Stimulated activated CD8-positive, alpha-beta memory T cell treated with anti-CD3 and anti-CD28 coated beads, Interleukin-2, amount 100 ng/mL, for 48 hours (primary cell): ENCODE data around the gene OR4F6.
"Not testable (repeated sequence)": the region's sequence is repeated elsewhere in the genome, so short reads cannot be mapped to it uniquely, and the experiment has no call there.

Source experiments
- DNase-seq, 2 donors: peaks; one replicate each; pipeline ENCODE4 v3.0.0-alpha.2; 2020; ENCODE audit warnings: low read depth in 2 of 2

The OR4F6 gene

GRCh38 chr15:101803209-101803608 is at the start of gene OR4F6:
TSS of gene OR4F6 (plus strand) at chr15:101803509. CDS start at chr15:101805720, 2,211 bp downstream.
- DNase-seq: no peak

GRCh38 chr15:101764669-101765339 is 38.5 kb upstream of the OR4F6 start:
- not testable (repeated sequence) for DNase-seq

- DNase-seq: not testable (repeated sequence)
Measured at GRCh38 chr15:101765340-101765671, 38.0 kb upstream of the OR4F6 start.

- DNase-seq: no peak
Measured at GRCh38 chr15:101765772-101766456, 37.4 kb upstream of the OR4F6 start.

GRCh38 chr15:101767083-101767640 is 36.1 kb upstream of the OR4F6 start:
- DNase-seq: not testable (repeated sequence)

GRCh38 chr15:101772921-101773320 is 30.4 kb upstream of the OR4F6 start:
- no peak for DNase-seq

GRCh38 chr15:101773496-101774100 is 29.7 kb upstream of the OR4F6 start:
- no peak for DNase-seq

GRCh38 chr15:101775136-101775535 is 28.2 kb upstream of the OR4F6 start:
- DNase-seq: no peak

GRCh38 chr15:101778576-101778975 is 24.7 kb upstream of the OR4F6 start:
- DNase-seq: not testable (repeated sequence)

- not testable (repeated sequence) for DNase-seq
Measured at GRCh38 chr15:101780225-101780624, 23.1 kb upstream of the OR4F6 start.

GRCh38 chr15:101781928-101782327 is 21.4 kb upstream of the OR4F6 start:
- DNase-seq: no peak

- no peak for DNase-seq
Measured at GRCh38 chr15:101784644-101785043, 18.7 kb upstream of the OR4F6 start.

GRCh38 chr15:101786422-101786821 is 16.9 kb upstream of the OR4F6 start:
- DNase-seq: not testable (repeated sequence)

- not testable (repeated sequence) for DNase-seq
Measured at GRCh38 chr15:101788001-101788400, 15.3 kb upstream of the OR4F6 start.

- not testable (repeated sequence) for DNase-seq
Measured at GRCh38 chr15:101788503-101789269, 14.6 kb upstream of the OR4F6 start.

GRCh38 chr15:101790748-101791147 is 12.6 kb upstream of the OR4F6 start:
- not testable (repeated sequence) for DNase-seq

- DNase-seq: not testable (repeated sequence)
Measured at GRCh38 chr15:101793981-101794380, 9.3 kb upstream of the OR4F6 start.

- no peak for DNase-seq
Measured at GRCh38 chr15:101795455-101795854, 7.9 kb upstream of the OR4F6 start.

GRCh38 chr15:101799665-101800064 is 3.6 kb upstream of the OR4F6 start:
- no peak for DNase-seq

GRCh38 chr15:101801048-101801447 is 2.3 kb upstream of the OR4F6 start:
- DNase-seq: no peak

- DNase-seq: no peak
Measured at GRCh38 chr15:101803676-101804075, 367 bp downstream of the OR4F6 start.

- DNase-seq: no peak
Measured at GRCh38 chr15:101804375-101804774, 1.1 kb downstream of the OR4F6 start.
